Lower leg skin (tissue), 4 donors: ENCODE results near the gene ESRP2. TPM values are rescaled to one million over a fixed set of nuclear protein-coding genes. Genes with fewer than 3 reads are reported as not detected.

Experiments used
- DNase-seq, 2 donors: peaks; one replicate each; pipeline ENCODE4 v3.0.0-alpha.2; 2019; ENCODE audit warnings: low spot score in 2 of 2
- H3K4me3 ChIP-seq: fragments of 200-600 bp; sonication (generic); 2 replicates; pipeline ENCODE4 v1.5.1; 2017; ENCODE audit warnings: mild to moderate bottlenecking, low read depth; ENCODE audit not compliant: poor library complexity, severe bottlenecking
- POLR2A ChIP-seq, 2 donors: fragments of 450-650 bp; IDR thresholded peaks; one replicate each; pipeline ENCODE4 v1.6.1; 2016 to 2017; ENCODE audit warnings: antibody characterized with exemption in 2 of 2, mild to moderate bottlenecking in 1 of 2, moderate library complexity in 1 of 2
- WGBS, 2 donors: methylation state at CpG; one replicate each; pipeline ENCODE4 v1.1.5; 2018; 5-methylcytosine and 5-hydroxymethylcytosine counted together
- intact Hi-C: fragments of 100-400 bp; cut with DNase I; formaldehyde crosslinking; loops from one replicate; pipeline ENCODE4 v1.15.0; 2023; ENCODE audit warnings: low total_unique reads
- total RNA-seq, 4 donors: library from RNA; depleted of rRNA; stranded (reverse); fragments of >200 nt; gene quantifications; one replicate each; pipeline ENCODE4 v1.1.0, GENCODE V29; 2016
- TF ChIP-seq, protein P1 (sequence below), 3 donors: fragments of 450-650 bp; IDR thresholded peaks; one replicate each; pipeline ENCODE4 v1.5.1; 2016; ENCODE audit warnings: antibody characterized with exemption in 3 of 3, mild to moderate bottlenecking in 3 of 3, moderate library complexity in 2 of 3

Gene ESRP2
- total RNA-seq, 4 donors from 2014 or later = 84.3 to 120 (median 97.2) TPM

DNA sequence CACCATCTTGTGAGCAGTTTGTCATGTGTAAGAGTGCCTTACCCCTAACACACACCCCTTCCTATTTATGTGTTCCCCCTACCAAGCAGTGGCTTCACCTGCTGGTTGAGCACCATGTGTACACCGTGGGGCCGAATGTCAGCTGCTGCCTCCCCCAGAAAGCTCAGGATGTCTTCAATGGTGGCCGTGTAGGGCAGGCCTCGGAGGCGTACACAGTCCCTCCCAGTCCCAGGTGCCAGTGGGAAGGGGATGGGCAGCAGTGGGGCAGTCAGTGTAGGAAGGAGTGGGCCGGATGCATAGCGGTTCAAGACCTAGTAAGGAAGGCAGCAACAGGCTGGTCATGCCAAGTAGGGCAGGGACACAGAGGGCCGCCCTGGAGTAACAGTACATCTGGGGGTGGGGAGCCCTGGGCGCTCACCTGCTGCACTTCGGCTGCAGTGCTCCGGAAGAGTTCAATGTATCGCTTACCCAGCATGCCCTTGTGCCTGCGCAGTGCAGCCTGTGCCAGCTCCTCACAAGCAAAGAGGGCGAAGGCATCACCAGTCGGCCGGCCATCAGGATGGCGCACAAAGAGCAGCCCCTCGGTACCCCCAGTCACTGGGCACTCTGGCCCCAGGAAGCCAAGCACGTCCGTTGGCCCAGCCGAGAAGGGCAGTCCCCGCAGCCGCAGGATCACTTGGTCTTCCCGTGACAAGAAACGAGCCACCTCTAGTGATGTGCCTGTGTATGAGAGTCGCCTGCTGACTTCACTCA is 4.4 kb downstream of the ESRP2 start:
- no peak for TF ChIP-seq POLR2A (IDR thresholded peaks at IDR 0.05)
- TF ChIP-seq, protein P1, sequence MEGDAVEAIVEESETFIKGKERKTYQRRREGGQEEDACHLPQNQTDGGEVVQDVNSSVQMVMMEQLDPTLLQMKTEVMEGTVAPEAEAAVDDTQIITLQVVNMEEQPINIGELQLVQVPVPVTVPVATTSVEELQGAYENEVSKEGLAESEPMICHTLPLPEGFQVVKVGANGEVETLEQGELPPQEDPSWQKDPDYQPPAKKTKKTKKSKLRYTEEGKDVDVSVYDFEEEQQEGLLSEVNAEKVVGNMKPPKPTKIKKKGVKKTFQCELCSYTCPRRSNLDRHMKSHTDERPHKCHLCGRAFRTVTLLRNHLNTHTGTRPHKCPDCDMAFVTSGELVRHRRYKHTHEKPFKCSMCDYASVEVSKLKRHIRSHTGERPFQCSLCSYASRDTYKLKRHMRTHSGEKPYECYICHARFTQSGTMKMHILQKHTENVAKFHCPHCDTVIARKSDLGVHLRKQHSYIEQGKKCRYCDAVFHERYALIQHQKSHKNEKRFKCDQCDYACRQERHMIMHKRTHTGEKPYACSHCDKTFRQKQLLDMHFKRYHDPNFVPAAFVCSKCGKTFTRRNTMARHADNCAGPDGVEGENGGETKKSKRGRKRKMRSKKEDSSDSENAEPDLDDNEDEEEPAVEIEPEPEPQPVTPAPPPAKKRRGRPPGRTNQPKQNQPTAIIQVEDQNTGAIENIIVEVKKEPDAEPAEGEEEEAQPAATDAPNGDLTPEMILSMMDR (IDR thresholded peaks at IDR 0.05) = no peak
- intact Hi-C loops = loop anchor here (10.0 kb wide), 1 partner anchor 147 kb away; the partner anchor contains the start of gene NFATC3
- no peak for DNase-seq
- no peak overlapping the region for H3K4me3 ChIP-seq
- 88% methylated on average over 19 to 26 of the region's 26 CpGs for WGBS, 2 donors

DNA sequence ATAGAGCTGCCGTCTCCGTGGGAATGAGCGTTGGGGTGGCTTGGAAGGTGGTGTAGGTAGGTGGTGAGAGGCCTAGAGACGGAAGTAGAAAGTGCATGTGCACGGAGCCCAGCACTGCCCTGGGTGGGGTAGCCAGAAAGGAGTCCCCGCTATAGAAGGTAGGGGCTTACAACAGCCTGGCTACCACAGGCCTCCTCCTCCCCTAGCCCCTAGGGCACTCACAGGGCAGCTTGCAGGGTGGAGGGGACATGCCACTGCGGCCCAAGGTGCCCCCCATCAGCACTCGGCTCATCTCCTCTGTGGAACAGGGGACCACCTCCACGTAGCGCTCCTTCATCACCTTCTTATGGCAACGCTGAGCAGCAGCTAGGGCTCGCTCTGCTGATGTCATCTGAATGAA is 5.0 kb downstream of the ESRP2 start:
- no peak for DNase-seq
- intact Hi-C loops = loop anchor here (10.0 kb wide), 1 partner anchor 146 kb away; the partner anchor contains the start of gene NFATC3
- 86 to 92% methylated on average over 12 of the region's 12 CpGs for WGBS, 2 donors
- TF ChIP-seq POLR2A (IDR thresholded peaks at IDR 0.05) = no peak
- TF ChIP-seq, protein P1 (IDR thresholded peaks at IDR 0.05) = no peak
- H3K4me3 ChIP-seq = no peak overlapping the region

DNA sequence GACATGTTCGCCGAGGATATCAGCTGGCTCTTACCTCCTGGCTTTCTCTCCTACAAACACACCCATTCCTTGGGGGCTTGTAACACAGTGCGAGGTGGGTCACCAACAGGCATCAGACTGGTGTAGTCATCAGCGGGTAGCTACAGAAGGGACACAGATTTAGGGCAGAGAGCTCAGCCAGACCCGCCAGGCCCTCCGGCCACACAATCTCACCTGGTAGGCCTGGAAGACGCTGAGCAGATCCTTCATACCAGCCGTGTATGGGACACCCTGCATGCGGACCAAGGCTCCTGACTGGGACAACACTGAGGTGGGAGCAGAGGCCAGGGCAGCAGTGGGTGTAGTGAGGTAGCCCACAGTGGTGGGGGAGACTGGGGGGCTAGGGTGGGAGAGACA is 5.8 kb downstream of the ESRP2 start:
- no peak for DNase-seq
- TF ChIP-seq, protein P1 (IDR thresholded peaks at IDR 0.05) = no peak
- TF ChIP-seq POLR2A (IDR thresholded peaks at IDR 0.05) = no peak
- no peak overlapping the region for H3K4me3 ChIP-seq
- intact Hi-C loops = loop anchor here (10.0 kb wide), 1 partner anchor 145 kb away; the partner anchor contains the start of gene NFATC3
- 78 to 96% methylated on average over 6 to 9 of the region's 9 CpGs for WGBS, 2 donors

DNA sequence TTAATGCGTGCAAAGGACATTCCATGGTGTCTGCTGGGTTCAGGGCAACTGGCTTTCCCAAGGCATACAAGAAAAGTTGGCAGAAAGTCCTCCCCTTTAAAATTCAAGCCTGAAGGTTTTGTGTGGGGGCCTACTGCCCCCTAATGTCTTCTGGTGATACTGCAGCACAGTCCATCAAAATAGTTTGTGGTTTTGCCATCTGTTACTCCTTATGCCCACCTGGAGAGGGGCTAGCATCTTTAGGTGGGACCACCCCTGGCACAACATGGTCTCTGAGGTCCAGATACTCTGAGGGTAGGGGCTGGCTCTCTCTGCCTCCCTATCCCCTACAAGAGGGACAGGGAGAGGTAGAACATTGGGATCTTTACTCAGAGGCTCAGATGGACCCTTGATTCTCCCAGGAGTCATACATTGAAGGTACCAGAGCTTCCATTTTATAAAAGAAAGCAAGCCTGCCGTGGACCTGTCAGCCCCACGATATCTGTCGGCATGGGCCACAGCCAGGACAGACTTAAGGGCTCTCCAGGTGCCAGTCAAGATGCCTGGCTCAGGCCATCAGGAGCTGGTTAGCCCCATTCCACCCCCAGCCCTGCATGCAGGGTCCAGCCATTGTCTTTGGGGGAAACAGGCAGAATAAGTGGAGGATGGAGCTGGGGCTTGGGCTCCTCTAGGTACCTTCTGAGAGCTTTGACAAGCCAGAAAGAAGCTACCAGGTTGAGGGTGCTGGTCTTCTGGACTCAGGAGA is 6.3 kb downstream of the ESRP2 start:
- 52 to 63% methylated on average over 4 of the region's 4 CpGs for WGBS, 2 donors
- no peak for TF ChIP-seq POLR2A (IDR thresholded peaks at IDR 0.05)
- TF ChIP-seq, protein P1 (IDR thresholded peaks at IDR 0.05) = peak in 1 of 3 donors; percentile 67
- no peak overlapping the region for H3K4me3 ChIP-seq
- intact Hi-C loops = loop anchor here (10.0 kb wide), 2 partner anchors 145 to 235 kb away; partner anchors contain the start of genes DPEP2 and NFATC3
- DNase-seq = peak in 1 of 2 donors; percentile 85

DNA sequence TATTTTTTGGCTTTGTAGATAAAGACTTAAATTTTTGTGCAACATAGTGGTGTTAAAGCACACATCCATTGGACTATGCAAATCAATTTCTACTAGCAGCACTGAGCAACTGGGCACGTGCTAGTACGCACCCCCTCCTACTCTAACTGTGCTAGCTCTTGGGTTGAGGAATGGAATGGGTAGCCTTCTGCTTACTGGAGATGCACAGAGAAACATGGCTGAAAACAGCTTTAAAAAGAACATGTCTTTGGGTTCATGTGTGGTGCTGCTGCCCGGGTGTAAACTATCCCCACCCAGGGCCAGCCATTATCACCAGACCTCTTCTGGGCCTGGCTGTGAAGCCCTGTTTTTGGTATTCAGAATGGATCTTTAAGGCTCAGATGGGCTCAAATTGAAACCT is 7.3 kb downstream of the ESRP2 start:
- WGBS, 2 donors = 72 to 84% methylated on average over 3 of the region's 3 CpGs

More for the DNA sequence above, 7.3 kb downstream of the ESRP2 start:
- DNase-seq = no peak
- intact Hi-C loops = loop anchor here (10.0 kb wide), 1 partner anchor 234 kb away; the partner anchor contains the start of gene DPEP2
- TF ChIP-seq, protein P1 (IDR thresholded peaks at IDR 0.05) = no peak
- no peak for TF ChIP-seq POLR2A (IDR thresholded peaks at IDR 0.05)
- H3K4me3 ChIP-seq = no peak overlapping the region
